CD4-positive, alpha-beta T cell treated with Interleukin-4 for 1 hour (primary cell): ENCODE data around the gene HAGH.

Source experiments
- DNase-seq, 2 donors: peaks; one replicate each; pipeline ENCODE4 v3.0.0-alpha.2; 2020 to 2022

Gene HAGH

GRCh38 chr16:1758923-1759322 is 67.7 kb downstream of the HAGH start:
- no peak for DNase-seq

GRCh38 chr16:1757714-1758461 is 68.7 kb downstream of the HAGH start:
- no peak for DNase-seq
